ENCODE data around the gene TREML2.

TREML2 gene

GRCh38 chr6:41177287-41177686, 23.7 kb downstream of the TREML2 start:
- no peak for DNase-seq (ENCODE audit: low read depth, low spot score)

DNA sequence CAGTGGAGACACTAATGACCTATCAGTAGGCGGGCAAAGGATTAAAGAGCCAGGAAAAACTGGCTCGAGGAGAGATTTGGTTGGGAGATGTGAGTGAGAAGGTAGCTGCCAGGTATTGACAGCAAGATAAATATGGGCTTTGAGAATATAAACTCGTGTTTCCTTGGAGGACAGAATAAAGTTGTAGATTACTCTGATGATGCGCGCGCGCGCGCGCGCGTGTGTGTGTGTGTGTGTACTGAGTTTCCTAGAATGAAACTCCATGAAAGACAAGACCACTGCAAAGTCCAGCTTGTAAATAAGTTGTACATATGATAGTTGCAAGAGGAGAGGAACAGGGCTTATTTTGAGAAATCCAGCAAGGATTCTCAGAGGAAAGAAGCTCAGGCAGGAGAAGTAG, 24.8 kb downstream of the TREML2 start:
- no peak for DNase-seq (ENCODE audit: low read depth, low spot score)

DNA sequence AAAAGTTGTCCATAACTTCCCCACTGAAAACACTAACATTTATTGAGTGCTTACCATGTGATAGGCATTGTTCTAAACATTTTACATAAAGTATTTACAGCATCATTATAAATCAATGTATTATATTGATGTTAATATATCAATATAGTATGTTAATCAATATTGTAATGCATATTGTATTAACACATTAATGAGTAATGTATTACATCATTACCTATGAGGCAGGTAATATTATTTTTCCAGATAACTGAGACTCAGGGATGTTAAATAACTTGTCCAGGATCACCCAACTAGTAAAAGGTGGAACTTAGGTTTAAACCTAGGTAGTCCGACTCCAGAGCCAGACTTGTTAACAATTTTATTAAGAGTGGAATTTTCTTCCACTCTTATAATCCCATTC, 25.9 kb downstream of the TREML2 start:
- DNase-seq (ENCODE audit: low read depth, low spot score), result no peak

GRCh38 chr6:41174610-41175009, 26.3 kb downstream of the TREML2 start:
- DNase-seq (ENCODE audit: low read depth, low spot score), result no peak

DNA sequence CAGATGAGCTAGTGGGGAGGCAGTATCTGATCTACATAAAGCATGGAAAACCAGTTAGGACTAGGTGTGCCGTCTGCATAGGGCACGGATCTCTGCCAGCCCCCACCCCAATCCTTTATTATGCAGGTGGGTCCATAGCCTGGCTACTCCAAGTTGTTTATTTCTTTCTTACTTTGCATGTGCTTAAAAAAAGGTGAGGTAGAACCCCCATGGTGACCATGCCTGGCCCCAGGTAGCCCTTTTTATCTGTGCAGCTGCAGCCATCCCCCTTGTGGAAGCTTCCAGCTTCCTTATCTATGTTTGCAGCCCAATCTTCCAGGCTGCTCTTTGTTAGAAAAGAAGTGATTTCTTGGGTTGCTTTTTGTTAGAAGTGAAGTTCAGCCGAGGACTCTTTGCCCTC, 29.0 kb downstream of the TREML2 start:
- no peak for DNase-seq (ENCODE audit: low read depth, low spot score)

GRCh38 chr6:41170547-41171160, 30.3 kb downstream of the TREML2 start:
- no peak for DNase-seq (ENCODE audit: low read depth, low spot score)

- peak; percentile 62 for DNase-seq (ENCODE audit: low read depth, low spot score)
Observed at GRCh38 chr6:41167173-41167963, 33.6 kb downstream of the TREML2 start.

DNA sequence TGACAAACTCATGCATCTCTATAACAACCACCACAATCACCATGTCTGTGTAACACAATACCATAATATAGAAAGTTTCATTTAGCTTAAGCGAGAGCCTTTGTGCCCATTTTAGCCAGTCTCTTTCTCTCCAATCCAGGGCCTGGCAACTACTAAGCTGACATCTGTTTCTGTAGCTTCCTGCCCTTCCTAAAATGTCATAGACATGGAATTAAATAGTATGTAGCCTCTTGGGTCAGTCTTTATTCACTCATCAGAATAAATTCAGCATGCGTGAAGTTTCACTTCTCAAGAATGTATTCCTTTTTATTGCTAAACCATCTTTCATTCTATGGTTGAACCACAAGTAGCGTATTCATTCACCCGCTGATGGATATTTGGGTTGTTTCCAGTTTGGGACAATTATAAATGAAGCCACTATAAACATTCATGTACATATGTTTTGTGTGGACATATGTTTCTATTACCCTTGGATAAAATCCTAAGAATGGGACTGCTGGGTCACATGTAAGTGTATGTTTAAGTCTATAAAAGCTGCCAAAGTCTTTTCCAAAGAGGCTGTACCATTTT, 36.3 kb downstream of the TREML2 start:
- DNase-seq (ENCODE audit: low read depth, low spot score), result no peak

- no peak for DNase-seq (ENCODE audit: low read depth, low spot score)
Observed at GRCh38 chr6:41163419-41163717, 37.6 kb downstream of the TREML2 start.

GRCh38 chr6:41162687-41163418, 38.1 kb downstream of the TREML2 start, which contains the start of gene TREM2:
Gene TREM2, minus strand, starts transcription at chr6:41163116. Its CDS starts 34 bp downstream, at chr6:41163082.
- no peak for DNase-seq (ENCODE audit: low read depth, low spot score)

DNA sequence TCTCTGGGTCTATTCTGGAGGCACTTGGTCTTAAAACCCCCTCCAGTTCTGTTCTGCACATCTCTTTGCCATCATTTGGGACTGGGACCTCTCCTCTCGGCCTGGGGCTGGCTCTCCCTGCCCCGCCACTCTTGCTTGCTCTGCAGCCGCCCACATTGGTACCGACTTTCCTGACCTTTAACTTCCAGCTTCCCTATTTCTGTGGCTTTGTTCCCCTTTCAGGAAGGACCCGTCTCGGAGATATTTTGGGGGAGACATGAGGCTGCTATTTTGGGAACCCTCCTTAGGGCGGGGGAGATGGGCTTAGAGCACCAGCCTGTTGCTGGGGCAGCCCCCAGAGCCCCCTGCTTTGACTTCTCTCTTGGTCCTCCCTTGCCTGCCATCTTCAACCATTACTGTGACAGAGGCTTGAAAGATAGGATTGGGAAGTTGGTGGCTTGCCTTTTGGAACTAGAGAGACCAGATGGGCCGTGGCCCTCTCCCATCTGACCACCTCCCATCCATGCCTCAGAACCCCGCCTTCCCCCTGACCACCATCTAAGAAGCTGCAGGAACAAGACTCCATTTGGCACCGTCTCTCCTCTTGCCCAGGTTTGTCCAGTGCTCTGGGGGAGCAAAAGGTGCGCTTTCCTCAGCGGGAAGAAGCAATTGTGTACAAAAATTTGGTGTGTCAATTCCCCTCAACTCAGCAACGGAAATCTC, 38.9 kb downstream of the TREML2 start:
- DNase-seq (ENCODE audit: low read depth, low spot score), result no peak

- no peak for DNase-seq (ENCODE audit: low read depth, low spot score)
Observed at GRCh38 chr6:41161380-41161779, 39.6 kb downstream of the TREML2 start.

- DNase-seq (ENCODE audit: low read depth, low spot score), result no peak
Observed at GRCh38 chr6:41160933-41161332, 40.0 kb downstream of the TREML2 start.

DNA sequence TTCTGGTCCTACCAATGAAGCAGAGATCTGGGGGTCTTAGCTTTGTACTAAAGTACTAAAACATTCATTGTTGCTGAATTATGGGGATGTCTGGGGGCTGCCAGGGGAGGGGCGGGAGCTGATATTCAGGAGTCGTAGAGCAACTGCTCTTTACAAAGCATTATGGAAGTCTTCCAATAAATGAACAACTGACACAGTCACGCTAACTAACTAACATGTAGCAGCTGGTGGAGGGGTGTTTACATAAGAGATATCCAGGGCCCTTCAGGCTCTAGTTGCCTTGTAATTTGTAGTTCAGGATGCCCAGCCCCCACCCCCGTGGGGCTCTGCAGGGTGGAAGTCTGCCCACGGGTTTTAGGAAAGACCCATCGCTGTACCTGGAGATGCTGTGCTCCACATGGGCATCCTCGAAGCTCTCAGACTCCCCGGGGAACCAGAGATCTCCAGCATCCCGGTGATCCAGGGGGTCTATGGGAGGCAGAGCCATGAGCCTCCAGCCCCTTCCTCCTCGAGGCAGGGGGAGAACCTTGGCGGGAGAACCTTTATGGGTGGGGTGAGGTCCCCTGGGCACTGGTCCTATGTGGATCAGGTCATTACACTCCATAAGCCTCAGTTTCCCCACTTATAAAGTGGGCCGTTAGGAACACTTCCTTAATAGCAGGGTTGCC, 41.4 kb downstream of the TREML2 start:
- DNase-seq (ENCODE audit: low read depth, low spot score), result no peak

DNA sequence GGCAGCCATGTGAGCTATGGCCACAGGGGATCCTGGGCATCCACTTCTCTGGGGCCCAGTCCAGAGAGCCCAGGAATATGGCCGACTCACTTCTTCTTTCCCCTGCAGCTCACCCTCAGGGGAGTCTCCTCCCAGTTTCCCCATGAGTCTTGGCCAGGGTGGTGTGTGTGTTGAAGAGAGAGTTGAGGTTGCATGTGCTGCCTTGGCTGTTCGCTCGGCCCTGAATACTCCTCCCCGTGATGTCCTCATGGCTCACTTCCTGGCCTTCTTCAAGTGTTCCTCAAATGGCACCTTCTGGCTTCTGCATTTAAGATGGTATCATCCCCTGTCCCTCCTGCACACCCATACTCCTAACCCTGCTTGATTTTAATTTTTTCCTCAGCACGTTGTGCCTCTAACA, 43.6 kb downstream of the TREML2 start:
- DNase-seq (ENCODE audit: low read depth, low spot score), result no peak

DNA sequence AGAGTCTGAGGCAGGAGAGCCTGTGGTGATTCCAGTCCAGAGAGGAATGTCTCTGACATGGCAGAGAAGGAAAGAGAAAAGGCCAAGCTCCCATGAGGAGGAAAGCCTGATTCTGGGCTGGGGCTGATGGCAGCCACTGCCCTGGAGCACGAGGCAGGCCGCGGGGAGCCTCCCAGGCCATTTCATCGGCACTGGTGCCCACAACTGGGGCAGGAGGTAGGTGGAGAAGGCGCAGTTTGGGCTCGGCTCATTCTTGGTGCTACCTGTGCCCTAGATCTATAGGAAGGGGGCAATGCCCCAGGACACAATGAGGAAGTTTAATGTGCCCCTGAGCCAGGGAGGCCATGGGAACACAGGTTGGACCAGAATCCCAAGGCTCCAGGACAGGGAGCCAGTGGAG, 44.2 kb downstream of the TREML2 start:
- no peak for DNase-seq (ENCODE audit: low read depth, low spot score)

DNA sequence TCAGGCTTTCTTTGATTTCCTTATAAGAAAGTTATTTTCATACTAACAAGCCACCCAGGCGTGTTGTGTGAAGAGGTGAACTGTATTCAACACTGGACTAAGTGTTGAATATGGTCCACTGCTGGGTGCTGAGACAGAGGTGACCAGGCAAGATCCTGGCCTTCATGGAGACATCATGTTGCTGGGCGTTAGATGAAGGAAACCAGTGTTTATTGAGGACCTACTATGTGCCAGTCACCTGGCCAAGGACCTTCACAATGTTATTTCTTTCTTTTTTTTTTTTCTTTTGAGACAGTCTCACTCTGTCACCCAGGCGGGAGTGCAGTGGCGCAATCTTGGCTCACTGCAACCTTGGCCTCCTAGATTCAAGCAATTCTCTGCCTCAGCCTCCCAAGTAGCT, 44.9 kb downstream of the TREML2 start:
- no peak for DNase-seq (ENCODE audit: low read depth, low spot score)

GRCh38 chr6:41155132-41155805, 45.7 kb downstream of the TREML2 start:
- DNase-seq (ENCODE audit: low read depth, low spot score), result peak; percentile 11

DNA sequence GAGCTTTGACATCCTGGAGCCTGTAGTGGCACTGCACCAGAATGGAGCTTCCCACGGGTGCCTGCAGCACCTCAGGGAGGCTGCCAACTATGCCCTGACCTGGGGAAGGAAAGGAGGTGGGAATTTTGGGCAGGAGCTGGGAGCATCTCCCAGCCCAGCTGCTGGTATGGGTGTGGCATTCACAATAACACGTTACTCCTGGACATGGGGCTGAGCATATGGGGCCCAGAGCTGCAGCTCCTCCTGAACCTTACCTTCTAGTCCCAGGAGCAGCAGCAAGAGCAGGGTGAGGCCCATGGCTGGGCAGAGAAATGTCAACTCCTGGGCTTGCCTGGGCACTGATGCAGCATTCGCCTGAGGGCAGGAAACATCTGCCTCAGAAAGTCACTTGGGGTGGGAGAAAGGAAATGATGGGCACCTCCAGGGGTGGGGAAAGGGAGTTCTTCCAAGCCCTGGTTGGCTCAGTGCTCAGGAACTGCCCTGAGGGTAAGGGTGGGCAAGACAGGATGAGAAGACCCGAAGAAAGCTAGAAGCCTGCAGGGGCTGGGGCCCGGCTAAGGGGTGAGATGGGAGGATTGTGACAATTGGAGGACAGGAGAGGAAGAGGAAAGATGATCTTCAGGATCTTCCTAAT, 46.8 kb downstream of the TREML2 start, which contains the start of gene TREML1:
Gene TREML1 (minus strand): TSS at position 356 of the 634 bp plus-strand sequence. CDS start 59 bp downstream, at position 297.
- no peak for DNase-seq (ENCODE audit: low read depth, low spot score)

DNA sequence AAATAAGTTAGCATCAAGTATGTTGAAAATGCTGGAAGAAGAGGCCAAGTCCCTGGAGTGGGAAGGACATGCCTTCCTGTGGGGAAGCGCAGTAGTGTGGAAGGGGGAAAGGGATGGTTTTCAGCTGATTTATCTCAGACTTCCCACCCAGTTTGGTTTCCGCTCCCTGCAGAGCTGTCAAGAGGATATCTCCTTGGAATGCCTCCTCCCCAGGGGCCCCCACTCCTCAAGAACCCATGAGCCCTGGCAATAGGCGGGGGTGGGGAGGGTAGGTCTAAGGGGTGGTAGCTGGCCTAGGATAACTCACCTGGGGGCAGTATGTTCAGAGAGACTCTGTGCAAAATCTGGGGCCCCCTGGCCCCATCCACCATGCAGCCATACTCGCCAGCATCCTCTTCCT, 47.5 kb downstream of the TREML2 start:
- no peak for DNase-seq (ENCODE audit: low read depth, low spot score)
